K562 (cell line): Measurements from ENCODE around the gene MKRN2OS. TPM values are rescaled to one million over a fixed set of nuclear protein-coding genes. Genes with fewer than 3 reads are reported as not detected.

ENCODE experiments used
- CBX8 ChIP-seq: fragments of 200-600 bp; sonication (generic); IDR thresholded peaks from 2 replicates; pipeline ENCODE4 v1.6.1; 2012; ENCODE audit warnings: borderline replicate concordance, mixed run types, low read depth, mild to moderate bottlenecking, moderate library complexity, mixed read lengths, low read length, control low read depth, inconsistent platforms; ENCODE audit not compliant: poor library complexity, severe bottlenecking; ENCODE audit errors: extremely low read depth
- CREB5 ChIP-seq: fragments of 250-450 bp; sonication (Bioruptor Pico); IDR thresholded peaks from 2 replicates; pipeline ENCODE4 v1.5.0; 2020; ENCODE audit warnings: mild to moderate bottlenecking
- ELF1 ChIP-seq: fragments of 200-800 bp; sonication (Bioruptor generic); IDR thresholded peaks from 2 replicates; pipeline ENCODE4 v1.6.1; 2016; ENCODE audit warnings: missing genetic modification characterization, missing compliant biosample characterization
- GTF2E2 ChIP-seq: fragments of 200-800 bp; sonication (Bioruptor generic); IDR thresholded peaks from 2 replicates; pipeline ENCODE4 v1.6.1; 2016; ENCODE audit warnings: missing genetic modification characterization, missing compliant biosample characterization
- LCOR ChIP-seq: sonication (generic); formaldehyde crosslinking; IDR thresholded peaks from 2 replicates; pipeline ENCODE4 v1.8.0; 2022; ENCODE audit warnings: mild to moderate bottlenecking, missing genetic modification reagents
- NELFE ChIP-seq: IDR thresholded peaks from 2 replicates; pipeline ENCODE4 v1.6.1; 2011; ENCODE audit warnings: mild to moderate bottlenecking; ENCODE audit not compliant: insufficient read depth, insufficient read length
- NONO ChIP-seq, 2 experiments: fragments of 200-400 bp in 1 of 2; fragments of 450-650 bp in 1 of 2; formaldehyde crosslinking in 1 of 2; IDR thresholded peaks; 2 replicates each; pipeline ENCODE4 v1.6.1; 2017; ENCODE audit warnings: low read depth in 2 of 2, mild to moderate bottlenecking in 2 of 2, moderate library complexity in 2 of 2, low read length in 1 of 2
- POLR2A ChIP-seq: fragments of 450-650 bp; conservative IDR thresholded peaks from 2 replicates; pipeline ENCODE4 v1.6.1; 2016
- RERE ChIP-seq: sonication (generic); formaldehyde crosslinking; IDR thresholded peaks from 2 replicates; pipeline ENCODE4 v1.8.0; 2023; ENCODE audit warnings: missing genetic modification reagents, mild to moderate bottlenecking, borderline replicate concordance
- SAFB2 ChIP-seq: fragments of 200-400 bp; formaldehyde crosslinking; IDR thresholded peaks from 2 replicates; pipeline ENCODE4 v1.6.1; 2018; ENCODE audit warnings: borderline replicate concordance, low read length, low read depth, moderate library complexity; ENCODE audit not compliant: severe bottlenecking
- SNIP1 ChIP-seq: fragments of 450-650 bp; IDR thresholded peaks from 2 replicates; pipeline ENCODE4 v1.7.1; 2017; ENCODE audit warnings: low read depth, mild to moderate bottlenecking
- ZNF165 ChIP-seq: fragments of 250-450 bp; sonication (Bioruptor Pico); IDR thresholded peaks from 2 replicates; pipeline ENCODE4 v1.4.0; 2020; ENCODE audit warnings: borderline replicate concordance
- ZNF174 ChIP-seq: fragments of 250-450 bp; sonication (Bioruptor Pico); IDR thresholded peaks from 2 replicates; pipeline ENCODE4 v1.4.0; 2020; ENCODE audit warnings: mild to moderate bottlenecking
- ZSCAN32 ChIP-seq: fragments of 450-650 bp; formaldehyde crosslinking; IDR thresholded peaks from 2 replicates; pipeline ENCODE4 v1.4.0; 2020; ENCODE audit warnings: mild to moderate bottlenecking, moderate library complexity
- polyA plus RNA-seq, 8 experiments: library from polyadenylated mRNA; depleted of rRNA in 4 of 8; stranded (reverse) in 5 of 8; unstranded in 3 of 8; fragments of >200 nt; fragmentation: Nextera tagmentation in 2 of 8; fragmentation: Illumina TruSeq in 1 of 8; extraction: Ambion mirVana in 2 of 8; extraction: Trizol in 1 of 8; gene quantifications; 2 replicates each; pipeline versions ENCODE4 v1.2.1 to v1.2.3, GENCODE V29; 2011 to 2014; ENCODE audit warnings: inconsistent platforms in 1 of 8, missing spikeins in 1 of 8
- total RNA-seq, 7 experiments: library from RNA; depleted of rRNA in 6 of 7; stranded (reverse); fragments of >200 nt in 6 of 7; fragmentation: Illumina TruSeq in 2 of 7; extraction: Trizol in 2 of 7; gene quantifications; 2 replicates each; pipeline versions ENCODE4 v1.2.1 to v1.2.3, GENCODE V29; 2011 to 2021; ENCODE audit warnings: low replicate concordance in 1 of 7
- TF ChIP-seq, protein P1 (sequence below): sonication (generic); formaldehyde crosslinking; IDR thresholded peaks from 2 replicates; pipeline ENCODE4 v1.8.0; 2022; ENCODE audit warnings: mild to moderate bottlenecking, missing genetic modification reagents, borderline replicate concordance
- TF ChIP-seq, protein P2 (sequence below): fragments of 450-650 bp; formaldehyde crosslinking; conservative IDR thresholded peaks from 2 replicates; pipeline ENCODE4 v1.4.0; 2022; ENCODE audit warnings: mild to moderate bottlenecking, missing genetic modification characterization

The MKRN2OS gene
- total and polyA plus RNA-seq, 9 of the 15 experiments (the other 6 are each of a cell fraction or from before 2014, with no cell fraction given), result 0.11 to 0.27 (median 0.17) TPM; not detected in 6

DNA sequence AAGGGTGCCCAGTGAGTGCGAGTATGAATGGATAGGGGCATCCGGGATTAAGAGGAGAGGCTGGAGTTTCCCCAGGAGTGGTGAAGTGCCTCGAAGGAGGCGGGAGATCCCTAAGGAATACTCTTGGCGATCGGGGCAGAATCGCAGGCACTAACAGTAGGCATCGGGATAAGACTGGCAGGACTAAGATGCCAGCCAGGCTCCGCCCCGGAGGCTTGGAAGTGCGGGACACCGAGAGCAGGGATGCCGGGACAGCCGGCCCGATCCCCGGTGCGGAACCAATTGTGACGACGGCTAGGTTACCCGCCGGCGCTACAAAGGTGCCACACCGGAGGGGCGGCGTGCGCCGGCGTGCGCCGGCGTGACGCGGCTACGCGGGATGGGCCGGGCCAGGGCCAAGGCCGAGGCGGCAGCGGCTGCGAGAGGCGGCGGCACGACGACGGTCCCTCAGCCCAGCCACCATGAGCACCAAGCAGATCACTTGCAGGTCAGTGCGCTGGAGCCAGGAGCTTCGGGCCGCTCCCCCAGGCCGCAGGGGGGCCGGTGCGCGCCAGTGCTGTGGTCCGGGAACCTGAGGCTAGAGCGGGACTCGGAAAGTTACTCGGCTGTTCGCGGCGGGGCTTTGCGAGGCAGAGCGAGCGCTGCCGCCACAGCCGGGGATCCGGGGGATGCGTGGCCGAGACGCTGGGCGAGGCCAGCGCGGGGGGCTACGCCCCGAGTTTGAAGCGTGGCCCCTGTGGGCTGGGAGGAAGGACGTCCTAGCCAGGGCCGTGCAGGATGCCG lies 11.6 kb upstream of the MKRN2OS start, which contains the start of gene MKRN2 (continued):
- TF ChIP-seq, protein P1, sequence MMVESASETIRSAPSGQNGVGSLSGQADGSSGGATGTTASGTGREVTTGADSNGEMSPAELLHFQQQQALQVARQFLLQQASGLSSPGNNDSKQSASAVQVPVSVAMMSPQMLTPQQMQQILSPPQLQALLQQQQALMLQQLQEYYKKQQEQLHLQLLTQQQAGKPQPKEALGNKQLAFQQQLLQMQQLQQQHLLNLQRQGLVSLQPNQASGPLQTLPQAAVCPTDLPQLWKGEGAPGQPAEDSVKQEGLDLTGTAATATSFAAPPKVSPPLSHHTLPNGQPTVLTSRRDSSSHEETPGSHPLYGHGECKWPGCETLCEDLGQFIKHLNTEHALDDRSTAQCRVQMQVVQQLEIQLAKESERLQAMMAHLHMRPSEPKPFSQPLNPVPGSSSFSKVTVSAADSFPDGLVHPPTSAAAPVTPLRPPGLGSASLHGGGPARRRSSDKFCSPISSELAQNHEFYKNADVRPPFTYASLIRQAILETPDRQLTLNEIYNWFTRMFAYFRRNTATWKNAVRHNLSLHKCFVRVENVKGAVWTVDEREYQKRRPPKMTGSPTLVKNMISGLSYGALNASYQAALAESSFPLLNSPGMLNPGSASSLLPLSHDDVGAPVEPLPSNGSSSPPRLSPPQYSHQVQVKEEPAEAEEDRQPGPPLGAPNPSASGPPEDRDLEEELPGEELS, result peak; percentile 97; the same call in 1 of the 2 replicates
- TF ChIP-seq LCOR (CRISPR knock-in tag), result peak; percentile 79; the same call in 1 of the 2 replicates
- TF ChIP-seq CBX8, result no peak
- TF ChIP-seq NELFE, result no peak
- TF ChIP-seq ZSCAN32 (CRISPR knock-in tag), result no peak
- no peak for TF ChIP-seq ZNF174
- TF ChIP-seq RERE, result no peak; the same call in 1 of the 2 replicates
- TF ChIP-seq CREB5, result no peak
- TF ChIP-seq ZNF165 (CRISPR knock-in tag), result peak; percentile 5; the same call in 1 of the 2 replicates
- TF ChIP-seq POLR2A, result peak; percentile 99
- TF ChIP-seq, protein P2, sequence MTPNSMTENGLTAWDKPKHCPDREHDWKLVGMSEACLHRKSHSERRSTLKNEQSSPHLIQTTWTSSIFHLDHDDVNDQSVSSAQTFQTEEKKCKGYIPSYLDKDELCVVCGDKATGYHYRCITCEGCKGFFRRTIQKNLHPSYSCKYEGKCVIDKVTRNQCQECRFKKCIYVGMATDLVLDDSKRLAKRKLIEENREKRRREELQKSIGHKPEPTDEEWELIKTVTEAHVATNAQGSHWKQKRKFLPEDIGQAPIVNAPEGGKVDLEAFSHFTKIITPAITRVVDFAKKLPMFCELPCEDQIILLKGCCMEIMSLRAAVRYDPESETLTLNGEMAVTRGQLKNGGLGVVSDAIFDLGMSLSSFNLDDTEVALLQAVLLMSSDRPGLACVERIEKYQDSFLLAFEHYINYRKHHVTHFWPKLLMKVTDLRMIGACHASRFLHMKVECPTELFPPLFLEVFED (CRISPR knock-in tag), result no peak
- TF ChIP-seq SAFB2, result no peak
- TF ChIP-seq ELF1 (tag), result peak; percentile 66
- peak; percentile 92 for TF ChIP-seq GTF2E2 (tag)
- no peak for TF ChIP-seq SNIP1
- peak; percentile 93 to 96 for TF ChIP-seq NONO (IDR thresholded peaks at IDR 0.05; ENCODE audit: low read depth in 2 of 2, low read length in 1 of 2)
